ENCODE data around the gene PLPP4.

Gene PLPP4

DNA sequence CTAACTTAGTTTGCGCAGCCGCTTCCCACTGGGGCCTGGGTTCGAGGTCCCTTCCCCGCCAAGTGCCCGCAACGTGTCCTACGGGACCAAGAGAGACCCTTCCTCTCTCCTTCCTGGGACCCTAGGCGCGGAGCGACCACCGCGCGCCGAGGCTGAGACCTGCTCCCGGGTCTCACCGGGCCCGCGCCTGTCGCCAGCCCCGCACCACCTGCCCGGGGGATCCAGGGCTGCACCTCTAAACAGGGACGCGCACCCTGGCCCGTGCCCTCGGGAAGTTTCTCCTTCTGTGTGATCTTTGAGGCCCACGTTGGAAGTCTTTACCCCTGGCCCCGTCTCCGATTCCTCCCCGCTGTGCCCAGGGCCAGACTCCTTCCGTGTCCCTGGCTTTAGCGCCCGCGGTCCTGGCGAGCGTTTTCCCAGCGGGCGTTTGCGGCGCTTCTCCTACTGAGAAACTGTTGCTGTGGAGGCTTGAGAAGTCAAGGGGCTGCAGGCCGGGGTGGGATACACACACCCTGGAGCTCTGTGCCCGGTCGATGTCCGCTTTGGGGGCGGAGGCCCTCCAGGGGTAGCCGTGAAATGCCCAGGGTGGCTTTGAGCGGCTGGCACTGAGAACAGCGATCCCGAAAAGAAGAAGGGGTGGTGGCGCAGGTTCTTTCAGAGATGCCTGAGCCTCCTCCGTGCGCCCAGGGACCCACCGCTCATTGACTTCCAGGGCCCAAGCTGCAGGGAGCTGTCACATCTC, 575 bp downstream of the PLPP4 start:
- DNase-seq, result no peak

DNA sequence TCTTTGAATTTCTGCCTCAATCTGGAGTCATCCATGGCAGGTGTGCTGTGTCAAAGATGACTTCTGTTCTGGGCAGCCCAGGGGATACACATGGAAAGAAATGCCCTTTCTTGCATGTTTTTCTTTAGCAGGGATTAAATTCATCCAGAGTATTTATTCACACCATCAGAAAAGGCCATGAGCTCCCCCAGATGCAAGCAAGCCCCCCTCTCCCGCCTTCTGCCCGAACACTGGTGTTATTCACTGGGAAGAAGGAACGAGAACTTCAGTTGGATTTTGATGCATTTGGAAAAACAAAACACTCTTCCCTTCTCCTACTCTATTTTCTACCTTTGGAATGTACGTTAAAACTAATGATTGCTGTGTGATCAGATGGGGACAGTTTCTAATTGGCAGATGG, 1.4 kb downstream of the PLPP4 start:
- no peak for DNase-seq

DNA sequence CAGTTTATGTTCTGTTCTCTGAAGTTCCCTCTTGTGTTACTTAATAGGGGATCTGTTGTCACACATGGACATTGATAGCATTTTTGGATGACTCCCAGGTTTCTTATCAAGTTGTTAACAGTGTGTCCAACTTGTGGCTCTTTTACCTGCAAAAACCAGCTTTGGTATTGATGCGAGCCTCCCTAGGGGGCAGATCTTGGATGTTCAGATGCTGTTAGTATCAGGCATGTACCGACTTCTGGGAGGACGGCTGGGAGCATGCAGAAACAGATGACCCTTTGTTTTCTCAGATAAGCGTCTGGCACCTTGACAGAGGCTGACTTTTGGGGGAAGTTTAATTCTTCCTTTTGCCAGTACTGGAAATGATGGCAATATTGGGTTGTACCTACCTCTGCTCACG, 2.2 kb downstream of the PLPP4 start:
- DNase-seq, result no peak

DNA sequence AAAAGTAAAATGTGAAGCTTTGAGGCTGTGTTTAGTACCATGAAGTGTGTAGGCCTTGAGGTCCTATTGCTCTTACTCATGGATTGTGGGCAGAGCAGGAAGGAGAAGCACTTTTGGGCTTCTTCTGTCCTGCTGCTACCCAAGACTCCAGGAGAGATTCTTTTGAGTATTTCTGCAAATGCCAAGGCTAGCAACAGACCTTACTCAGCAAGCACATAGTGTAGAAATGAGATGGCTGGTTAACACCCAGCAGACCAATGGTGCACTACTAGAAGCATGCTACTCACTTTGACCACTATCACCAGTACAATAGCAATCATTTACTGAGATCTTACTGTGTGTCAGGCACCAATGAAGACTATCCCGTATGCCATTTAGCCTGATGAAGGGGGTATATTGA, 3.2 kb downstream of the PLPP4 start:
- no peak for DNase-seq

DNA sequence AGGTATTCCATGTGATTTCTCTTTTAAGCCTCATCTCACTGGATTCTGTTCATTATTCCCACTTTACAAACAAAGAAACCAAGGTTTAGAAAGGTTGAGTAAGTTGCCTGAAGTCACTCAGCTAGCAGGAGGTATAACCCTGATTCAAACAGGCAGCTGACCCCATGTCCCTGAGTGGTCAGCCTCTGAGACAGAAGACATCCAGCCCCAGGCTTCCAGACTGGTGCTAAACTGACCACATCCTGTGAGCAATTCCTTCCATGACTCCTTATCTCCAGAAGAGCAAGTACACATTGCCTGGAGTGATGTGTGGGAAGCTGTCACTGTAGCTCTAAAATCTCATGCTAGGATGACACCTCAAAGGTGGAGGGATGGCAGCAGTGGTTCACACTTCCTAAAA, 3.7 kb downstream of the PLPP4 start:
- DNase-seq, result no peak

DNA sequence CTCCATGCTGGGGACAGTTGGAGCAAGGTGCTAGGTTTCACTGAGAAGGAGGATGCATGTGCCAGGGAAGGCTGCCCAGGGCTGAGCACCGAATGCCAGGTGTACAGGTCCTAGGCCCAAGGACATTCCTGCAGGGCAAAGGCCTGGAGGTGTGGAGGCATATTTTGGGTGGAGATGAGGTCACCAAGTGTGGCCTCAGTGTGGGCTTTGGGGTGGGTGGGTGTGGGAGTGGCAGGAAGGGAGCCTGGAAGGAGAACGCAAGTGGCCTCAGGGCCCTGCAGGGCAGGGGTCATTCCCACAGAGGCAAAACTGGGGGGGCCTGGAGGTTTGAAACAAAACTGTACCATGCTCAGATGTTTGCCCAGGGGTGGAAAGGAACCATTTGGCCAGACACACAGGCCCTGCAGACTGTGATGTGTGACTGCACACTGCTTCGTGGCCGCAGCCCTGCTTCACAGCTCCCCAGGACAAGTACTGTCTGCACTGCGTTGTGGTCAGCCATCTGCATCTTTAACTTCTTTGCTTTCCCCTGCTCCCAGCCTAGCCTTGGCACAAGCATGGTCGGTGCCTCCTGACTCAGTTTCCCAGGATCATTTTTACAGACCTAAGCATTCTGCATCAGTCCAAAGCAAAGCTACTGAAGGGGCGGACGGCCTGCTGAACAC, 5.1 kb downstream of the PLPP4 start:
- DNase-seq, result no peak

DNA sequence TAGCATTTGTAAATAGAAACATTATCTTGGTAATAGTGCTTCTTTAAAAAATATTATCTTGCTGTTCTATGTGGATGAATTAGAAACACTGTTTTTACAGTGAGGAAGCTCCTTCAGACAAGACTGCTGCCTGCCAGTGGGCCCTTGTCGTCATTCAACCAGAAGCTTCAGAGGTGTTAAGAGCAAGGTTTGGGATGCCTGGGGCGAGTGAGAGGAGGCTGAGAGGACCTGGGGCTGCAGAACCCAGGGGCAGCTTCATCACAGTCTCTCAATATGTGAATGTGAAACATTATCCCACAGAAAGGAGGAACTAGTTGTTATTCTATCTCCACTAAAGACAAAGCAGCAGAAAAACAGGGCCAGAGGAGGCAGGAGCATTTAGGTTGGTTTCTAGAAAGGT, 8.1 kb downstream of the PLPP4 start:
- DNase-seq, result no peak

DNA sequence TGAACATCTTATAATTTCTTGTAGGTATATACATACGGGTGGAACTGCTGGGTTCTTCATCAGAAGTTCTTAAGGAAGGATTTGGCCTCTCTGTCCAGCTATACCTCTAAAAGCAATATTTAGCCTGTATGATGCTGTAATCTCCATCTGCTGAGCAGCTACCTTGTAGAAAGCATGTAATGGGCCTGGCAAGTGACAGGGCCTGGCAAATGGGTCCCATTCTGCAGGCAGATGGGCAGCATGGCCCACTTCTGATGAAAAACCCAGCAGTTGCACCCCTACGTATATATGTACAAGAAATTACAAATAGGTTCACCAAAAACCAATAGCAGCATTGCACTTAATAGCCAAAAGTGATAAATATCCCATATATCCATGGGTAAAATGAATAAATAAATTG, 9.0 kb downstream of the PLPP4 start:
- DNase-seq, result no peak

DNA sequence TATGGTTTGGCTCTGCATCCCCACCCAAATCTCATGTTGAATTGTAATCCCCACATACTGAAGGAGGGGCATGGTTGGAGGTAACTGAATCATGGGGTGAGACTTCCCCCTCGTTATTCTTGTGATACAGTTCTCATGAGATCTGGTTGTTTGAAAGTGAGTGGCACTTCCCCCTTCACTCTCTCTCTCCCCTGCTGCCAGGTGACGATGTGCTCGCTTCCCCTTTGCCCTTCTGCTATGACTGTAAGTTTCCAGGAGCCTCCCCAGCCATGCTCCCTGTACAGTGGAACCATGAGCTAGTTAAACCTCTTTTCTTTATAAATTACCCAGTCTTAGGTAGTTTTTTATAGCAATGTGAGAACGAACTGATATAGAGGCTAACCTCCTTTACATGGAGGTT, 16.6 kb downstream of the PLPP4 start:
- DNase-seq, result no peak

DNA sequence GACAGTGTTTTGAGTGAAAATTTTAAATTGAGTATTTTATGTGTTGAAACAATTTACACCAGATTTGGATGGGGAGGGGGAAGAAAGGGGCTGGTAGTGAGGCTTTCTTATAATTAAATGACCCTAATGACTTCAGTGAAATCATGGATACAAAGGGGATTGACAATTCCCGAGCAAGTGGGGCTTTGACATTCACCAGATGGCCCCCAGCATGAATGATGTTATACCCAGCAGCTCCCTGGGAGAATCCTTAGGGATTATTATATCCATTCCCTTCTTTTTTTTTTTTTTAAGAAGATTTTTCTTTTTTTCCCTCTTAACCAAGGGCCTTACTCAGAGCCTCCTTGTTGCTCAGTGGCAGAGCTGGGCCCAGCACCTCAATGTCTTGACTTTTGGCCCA, 17.9 kb downstream of the PLPP4 start:
- no peak for DNase-seq

DNA sequence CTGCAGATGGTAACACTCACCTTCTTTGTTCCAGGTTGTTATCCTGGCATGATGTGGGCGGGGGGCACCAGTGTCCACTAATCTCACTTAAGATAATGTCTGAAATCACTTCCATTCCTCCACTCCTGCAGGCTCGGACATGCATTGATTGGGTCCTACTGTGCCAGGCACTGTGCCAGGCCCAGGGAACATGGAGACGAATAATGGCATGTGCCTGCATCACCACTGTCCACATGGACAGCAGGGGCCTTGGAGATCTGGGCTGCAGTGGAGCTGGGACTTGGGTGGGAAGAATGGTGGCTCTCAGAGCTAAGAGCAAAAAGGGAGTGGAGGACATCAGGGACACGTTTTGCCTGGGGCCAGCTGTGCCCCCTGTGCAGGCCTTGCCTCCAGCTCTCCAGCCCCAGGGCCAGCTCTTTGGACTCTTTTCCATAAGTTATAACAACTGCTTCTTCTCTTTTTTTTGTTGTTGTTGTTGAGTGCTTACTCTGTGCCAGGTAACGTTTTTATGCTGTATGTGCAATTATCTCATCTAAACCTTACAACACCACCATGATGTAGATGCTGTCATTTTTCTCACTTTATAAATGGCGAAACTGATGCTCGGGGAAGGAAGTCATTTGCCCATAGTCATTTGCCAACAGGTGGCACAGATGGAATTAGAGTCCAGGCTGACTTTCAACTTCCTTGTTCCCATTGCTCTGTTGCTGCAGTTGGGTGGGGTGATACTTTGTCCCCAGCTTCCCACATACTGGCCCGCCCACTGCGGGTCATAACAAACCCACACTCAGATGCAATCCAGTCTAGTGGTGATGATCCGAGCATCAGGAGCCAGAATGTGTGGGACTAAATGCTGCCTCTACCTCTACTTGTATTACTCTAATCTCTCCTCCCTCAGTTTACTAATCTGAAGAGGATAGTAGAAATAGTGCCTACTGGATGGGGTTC, 19.1 kb downstream of the PLPP4 start:
- no peak for DNase-seq

DNA sequence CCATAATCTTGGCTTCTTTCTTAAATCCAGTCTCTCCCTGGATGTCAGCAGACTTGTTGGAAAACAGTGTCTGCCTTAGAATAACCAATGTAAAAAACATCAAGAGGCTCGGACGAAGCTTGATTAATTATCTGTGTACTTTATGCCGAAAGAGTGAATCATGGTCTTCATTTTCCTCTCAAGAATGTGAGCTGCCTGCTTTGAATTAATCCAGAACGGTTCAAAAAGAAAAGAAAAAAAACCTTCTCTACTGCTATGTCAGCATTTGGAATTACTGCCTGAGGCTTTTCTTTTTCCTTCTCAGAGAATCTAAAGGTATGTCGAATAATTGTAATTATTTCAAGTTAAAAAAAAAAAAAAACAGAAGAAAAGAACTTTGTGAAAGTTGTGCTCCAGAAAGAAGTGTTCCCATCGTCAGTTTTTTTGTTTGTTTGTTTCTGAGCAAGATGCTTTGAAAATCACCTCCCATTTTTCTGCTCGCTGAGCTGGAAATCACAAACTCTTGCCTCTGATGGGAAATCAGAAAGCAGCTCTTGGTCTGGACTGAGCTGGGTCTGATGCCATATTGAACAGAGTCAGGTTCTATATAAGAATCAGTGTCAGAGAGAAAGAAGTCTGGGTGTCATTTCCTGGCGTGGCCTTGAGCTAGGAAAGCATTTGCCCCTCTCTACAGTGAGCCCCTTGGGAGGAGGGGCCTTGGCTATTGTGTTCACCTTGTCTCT, 20.2 kb downstream of the PLPP4 start:
- DNase-seq, result no peak

DNA sequence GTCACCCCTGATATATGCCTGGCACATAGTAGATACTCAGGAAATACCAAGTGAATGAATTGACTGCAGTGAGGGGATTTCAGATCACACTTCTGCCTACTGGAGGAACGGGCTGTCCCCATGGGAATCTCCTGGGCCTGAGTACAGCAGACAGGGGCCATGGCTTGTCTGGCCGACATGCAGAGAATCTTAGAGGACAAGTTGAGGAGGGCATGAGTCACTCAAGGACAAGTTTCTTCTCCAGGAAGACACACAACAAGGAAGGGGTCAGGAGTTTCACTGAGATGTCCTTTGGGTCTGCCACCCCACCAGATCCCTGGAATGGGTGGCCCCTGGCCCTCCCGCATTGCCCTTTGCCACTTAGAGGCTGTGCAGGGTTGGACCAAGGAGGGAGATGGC, 20.7 kb downstream of the PLPP4 start:
- DNase-seq, result no peak

DNA sequence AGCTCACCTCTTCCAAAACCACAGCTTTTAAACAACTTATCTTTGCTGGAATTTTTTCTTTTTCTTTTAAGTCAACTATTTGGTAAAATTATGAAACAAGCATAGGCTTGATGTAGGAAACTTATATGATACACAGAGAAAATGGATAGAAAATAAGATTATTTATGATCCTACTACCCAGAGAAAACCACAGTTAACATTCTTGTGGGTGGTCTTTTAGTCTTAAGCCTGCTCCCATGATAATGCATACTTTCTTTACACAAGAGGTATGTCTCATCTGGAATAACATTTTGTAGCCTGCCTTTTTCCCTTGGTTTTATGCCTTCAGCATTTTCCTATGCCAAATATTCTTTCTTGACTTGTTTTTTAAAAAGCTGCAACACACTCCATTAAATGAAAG, 21.4 kb downstream of the PLPP4 start:
- DNase-seq, result no peak

DNA sequence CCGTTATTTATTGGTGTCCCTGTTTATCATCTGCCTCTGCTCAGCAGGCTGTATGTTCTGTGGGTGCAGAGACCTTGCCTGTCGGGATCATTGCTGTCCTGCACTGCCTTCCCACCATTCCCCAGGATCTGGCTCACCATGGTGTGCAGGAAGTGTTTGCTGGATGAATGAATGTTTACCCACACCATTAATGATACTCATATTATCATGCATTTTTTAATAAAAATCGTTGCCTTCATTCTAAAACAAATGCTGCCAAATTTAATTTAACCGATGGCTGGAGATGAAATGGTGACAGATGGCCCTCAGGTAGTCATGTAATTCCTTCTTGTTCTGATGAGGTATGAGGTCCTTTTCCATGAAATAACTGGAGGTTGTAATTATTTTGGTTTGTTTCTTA, 22.5 kb downstream of the PLPP4 start:
- no peak for DNase-seq

DNA sequence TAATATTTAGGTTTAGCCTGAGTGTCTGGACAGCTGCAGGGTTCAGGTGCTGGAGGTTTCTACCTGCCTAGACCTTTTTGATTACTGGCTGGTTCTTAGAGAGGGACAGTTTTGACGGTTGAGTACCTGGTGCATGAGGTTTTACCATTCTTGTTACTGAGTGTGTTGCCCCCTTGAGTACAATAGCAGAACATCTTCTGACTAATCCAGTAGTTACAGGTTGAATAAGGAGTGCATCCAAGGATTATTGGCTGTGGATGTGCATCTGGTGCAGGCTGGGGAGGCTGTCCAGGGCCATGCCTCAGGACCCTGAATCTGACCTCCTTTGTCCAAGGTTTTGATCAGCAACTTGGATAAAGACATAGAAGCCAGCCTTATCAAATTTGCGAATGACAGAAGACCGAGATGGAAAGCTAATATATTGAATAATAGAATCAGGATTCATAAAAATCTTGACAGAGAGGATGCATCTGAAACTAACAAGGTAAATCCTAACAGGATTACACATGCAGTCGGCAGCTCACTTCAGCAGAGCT, 23.1 kb downstream of the PLPP4 start:
- DNase-seq, result no peak

DNA sequence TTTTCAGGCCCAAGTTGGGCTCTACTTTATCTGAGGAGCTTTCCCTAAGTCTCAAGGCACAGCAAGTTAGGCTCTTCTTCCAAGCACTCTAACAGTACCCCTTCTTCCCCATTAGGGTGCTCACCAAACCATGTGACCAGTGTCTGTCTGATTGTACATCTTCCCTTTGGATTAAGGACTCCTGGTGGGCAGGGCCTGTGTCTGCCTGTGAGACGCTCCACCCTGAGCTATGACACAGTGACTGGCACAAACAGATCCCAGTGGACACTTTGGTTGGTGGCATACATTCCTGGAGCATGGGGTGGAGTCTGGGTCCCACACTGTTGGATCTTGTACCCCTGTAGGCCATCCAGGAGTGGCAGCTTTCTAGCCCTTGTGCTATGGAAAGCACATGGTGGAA, 23.8 kb downstream of the PLPP4 start:
- no peak for DNase-seq

DNA sequence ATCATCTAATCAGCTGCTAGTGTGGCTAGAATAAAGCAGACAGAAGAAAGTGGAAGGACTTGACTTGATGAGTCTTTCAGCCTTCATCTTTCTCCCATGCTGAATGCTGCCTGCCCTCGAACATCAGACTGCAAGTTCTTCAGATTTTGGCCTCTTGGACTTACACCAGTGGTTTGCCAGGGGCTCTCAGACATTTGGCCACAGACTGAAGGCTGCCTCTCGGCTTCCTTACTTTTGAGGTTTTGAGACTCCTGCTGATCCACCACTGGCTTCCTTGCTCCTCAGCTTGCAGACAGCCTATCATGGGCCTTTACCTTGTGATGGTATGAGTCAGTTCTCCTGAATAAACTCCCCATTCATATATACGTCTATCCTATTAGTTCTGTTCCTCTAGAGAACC, 26.0 kb downstream of the PLPP4 start:
- no peak for DNase-seq

DNA sequence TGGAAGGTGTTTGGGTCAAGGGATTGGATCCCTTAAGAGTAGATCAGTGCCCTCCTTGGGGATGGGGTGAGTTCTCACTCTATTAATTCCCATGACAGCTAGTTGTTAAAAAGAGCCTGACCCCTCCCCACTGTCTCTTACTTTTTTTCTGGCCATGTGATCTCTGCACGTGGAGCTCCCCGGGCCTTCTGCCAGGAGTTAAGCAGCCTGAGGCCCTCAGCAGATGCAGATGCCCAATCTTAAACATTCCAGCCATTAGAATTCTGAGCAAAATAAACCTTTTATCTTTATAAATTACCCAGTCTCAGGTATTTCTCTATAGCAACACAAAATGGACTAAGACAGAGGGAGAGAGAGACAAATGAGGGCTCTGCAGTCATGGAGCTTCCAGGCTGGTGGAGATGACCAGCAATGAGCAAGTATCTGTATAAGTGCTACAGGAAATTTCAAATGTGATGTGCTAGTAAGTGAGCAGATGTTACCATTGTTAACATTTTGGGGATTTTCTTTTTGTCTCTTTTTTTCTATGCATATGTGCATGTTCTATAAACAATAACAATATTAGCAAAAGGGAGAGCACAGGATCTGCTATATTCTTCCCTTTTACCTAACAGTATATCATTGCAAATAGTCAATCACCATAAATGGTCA, 26.7 kb downstream of the PLPP4 start:
- no peak for DNase-seq

DNA sequence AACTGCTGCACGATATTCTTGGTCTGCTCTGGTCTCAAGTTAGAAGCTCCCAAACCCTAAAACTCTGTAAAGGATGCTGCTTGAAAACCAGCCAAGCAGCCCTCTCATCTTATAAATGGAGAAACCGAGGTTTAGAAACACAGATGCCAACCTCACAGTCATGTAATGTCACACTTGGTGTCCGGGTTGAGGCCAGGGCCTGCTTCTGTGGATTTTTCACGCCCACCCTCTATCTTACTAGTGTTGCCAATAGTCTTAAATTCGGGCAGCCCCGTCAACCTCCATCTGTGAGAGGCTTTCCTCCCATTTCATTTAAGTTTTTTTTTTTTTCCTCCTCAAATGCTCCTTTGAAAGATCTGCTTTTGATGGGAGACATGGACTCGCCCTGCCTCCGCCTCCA, 28.9 kb downstream of the PLPP4 start:
- DNase-seq, result no peak

DNA sequence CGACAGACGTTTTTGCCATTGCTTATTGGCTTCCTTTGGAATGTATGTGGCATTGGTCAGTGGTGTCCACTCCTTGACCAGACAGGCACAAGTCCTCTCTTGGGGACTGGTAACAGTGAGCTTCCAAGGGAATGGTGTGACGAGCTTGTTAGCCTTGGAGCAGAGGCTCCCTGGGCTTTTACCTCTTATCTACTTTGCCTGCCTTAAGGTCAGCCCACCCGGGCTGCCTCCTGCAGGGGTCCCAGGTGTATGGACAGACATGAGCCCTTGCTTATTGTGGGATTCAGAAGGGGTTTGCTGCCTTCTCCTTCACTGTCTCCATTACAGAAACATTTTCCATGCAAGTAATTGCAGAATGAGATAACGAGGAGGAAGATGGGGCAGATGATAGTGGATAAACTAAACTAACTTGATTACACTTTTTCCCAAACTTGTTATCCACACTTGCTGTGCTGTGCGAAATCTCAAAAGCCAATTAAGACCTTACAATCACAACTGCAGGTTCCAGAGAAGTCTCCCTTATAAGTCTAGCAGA, 29.7 kb downstream of the PLPP4 start:
- DNase-seq, result no peak

DNA sequence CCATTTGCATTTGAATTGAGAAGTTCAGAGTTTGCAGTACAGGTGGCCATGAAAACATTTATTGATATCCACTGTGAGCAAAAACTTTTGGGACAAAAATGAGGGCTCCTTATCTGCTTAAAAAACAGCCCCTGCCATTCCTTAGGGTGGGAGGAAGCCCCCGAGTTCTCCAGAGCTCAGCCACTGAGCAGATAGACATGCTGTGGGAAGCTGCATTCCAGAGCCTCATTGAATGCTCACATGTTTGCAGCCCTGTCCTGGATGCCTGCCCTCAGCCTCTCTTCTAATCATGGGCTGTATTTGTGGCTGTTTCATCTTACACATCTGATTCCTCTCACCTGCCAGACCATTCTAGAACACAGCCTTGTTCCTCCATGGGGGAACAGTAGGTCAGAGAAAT, 33.3 kb downstream of the PLPP4 start:
- no peak for DNase-seq
